Measurements from ENCODE around the gene AKR1B15. TPM values are rescaled to one million over a fixed set of nuclear protein-coding genes. Genes with fewer than 3 reads are reported as not detected.

Gene AKR1B15
- total and polyA plus RNA-seq, 5 donors = 0.07 TPM; not detected in 4

- WGBS = 75% methylated on average over 2 of the region's 2 CpGs
Observed at GRCh38 chr7:134616611-134617010, 67.7 kb downstream of the AKR1B15 start.

DNA sequence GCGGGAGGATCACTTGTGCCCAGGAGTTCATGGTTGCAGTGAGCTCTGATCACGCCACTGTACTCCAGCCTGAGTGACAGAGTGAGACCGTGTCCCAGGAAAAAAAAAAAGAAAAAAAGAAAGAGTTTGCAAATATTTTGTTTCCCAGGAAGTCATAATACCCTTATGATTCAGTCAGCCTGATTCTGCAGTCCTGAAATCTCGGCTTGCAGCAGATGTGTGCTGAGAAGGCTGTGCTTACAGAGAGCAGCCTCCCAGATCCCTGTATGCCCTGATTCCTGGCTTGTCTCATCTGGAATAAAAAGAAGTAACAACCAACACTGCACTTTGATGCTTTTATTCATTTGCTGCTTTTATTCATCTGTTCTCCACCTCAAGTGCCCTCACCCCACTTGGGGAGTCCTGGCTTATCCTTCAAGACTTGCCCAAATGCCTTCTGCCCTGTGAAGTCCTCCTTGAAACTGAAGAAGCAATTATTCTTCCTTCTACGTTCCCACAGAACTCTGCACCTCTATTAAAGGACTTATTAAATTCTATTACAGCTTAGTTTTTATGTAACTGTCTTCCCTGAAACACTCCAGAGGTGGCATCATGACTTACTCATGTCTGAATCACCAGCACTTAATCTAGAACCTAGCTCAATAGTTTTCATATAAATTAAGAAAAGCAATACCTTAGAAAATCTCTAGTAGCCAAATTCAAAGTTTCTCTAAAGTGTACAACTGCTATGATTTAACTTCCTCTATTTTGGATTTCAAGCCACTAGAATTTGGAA lies 70.0 kb downstream of the AKR1B15 start:
- no peaks in the 10 kb centered on the region for H3K9me3 ChIP-seq (ENCODE audit: control insufficient read depth, low read length)
- 55% methylated on average over 5 of the region's 5 CpGs for WGBS

More at GRCh38 chr7:134616611-134617010, 67.7 kb downstream of the AKR1B15 start:
- H3K27ac ChIP-seq (ENCODE audit: low read length) = no peak overlapping the region
- ATAC-seq = no peak
- H3K9me3 ChIP-seq (ENCODE audit: control insufficient read depth, low read length) = no peaks in the 10 kb centered on the region
- no peak for DNase-seq
- peaks cover 2% of the 10 kb centered on the region for H3K4me1 ChIP-seq (ENCODE audit: control insufficient read depth, insufficient read depth, low read length)
- H3K4me3 ChIP-seq (ENCODE audit: low read length) = no peak overlapping the region
- no peaks in the 10 kb centered on the region for H3K27me3 ChIP-seq (ENCODE audit: control insufficient read depth, insufficient read depth)
- intact Hi-C loops (cut with DNase I) = no loop called here

GRCh38 chr7:134619627-134620331 lies 70.9 kb downstream of the AKR1B15 start:
- H3K4me1 ChIP-seq (ENCODE audit: control insufficient read depth, insufficient read depth, low read length) = no peaks in the 10 kb centered on the region
- intact Hi-C loops (cut with DNase I) = no loop called here
- no peak overlapping the region for H3K4me3 ChIP-seq (ENCODE audit: low read length)
- WGBS = 46% methylated on average over 2 of the region's 2 CpGs
- DNase-seq (no peak), ATAC-seq (peak in 1 of 2 donors; percentile 40)
- H3K27me3 ChIP-seq (ENCODE audit: control insufficient read depth, insufficient read depth) = no peaks in the 10 kb centered on the region
- H3K9me3 ChIP-seq (ENCODE audit: control insufficient read depth, low read length) = no peaks in the 10 kb centered on the region
- H3K27ac ChIP-seq (ENCODE audit: low read length) = no peak overlapping the region

More for the DNA sequence above, 70.0 kb downstream of the AKR1B15 start:
- H3K27me3 ChIP-seq (ENCODE audit: control insufficient read depth, insufficient read depth) = no peaks in the 10 kb centered on the region
- intact Hi-C loops (cut with DNase I) = no loop called here
- ATAC-seq (no peak), DNase-seq (no peak)
- no peaks in the 10 kb centered on the region for H3K4me1 ChIP-seq (ENCODE audit: control insufficient read depth, insufficient read depth, low read length)
- no peak overlapping the region for H3K4me3 ChIP-seq (ENCODE audit: low read length)
- H3K27ac ChIP-seq (ENCODE audit: low read length) = no peak overlapping the region

DNA sequence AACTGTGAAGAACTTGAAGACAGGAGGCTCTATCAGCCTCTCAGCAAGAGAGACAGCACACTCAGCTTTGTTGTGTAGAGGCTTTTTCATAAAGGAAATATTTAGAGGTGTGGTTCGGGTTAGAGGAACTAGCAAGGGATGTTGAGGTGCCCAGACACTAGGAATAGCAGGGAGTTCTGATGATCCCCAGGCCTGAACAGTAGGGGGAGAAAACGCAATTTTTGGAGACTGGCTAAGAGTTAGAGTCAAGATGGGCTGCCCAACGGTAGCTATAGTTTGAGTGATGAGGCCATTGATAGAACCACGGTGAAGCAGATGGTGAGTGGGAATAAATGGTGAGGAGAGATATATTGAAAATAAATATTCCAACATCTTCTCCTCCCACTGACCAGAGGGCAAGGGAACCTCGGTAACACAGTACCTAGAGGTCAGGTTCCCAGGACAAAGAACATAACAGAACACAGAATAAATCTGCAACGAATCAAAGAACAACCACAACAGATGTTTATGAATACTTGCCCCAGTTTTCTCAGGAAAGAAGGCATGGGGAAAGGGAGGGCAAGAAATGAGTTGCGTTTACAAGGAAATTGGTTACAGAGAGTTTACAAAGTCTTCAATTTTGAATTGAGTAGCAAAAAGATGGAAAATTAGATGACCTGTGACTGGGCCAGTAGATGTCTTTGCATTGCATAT lies 73.5 kb downstream of the AKR1B15 start:
- 76% methylated on average over 7 of the region's 7 CpGs for WGBS
- H3K9me3 ChIP-seq (ENCODE audit: control insufficient read depth, low read length) = no peaks in the 10 kb centered on the region
- DNase-seq = no peak
- no peak overlapping the region for H3K4me3 ChIP-seq (ENCODE audit: low read length)
- intact Hi-C loops (cut with DNase I) = no loop called here
- no peaks in the 10 kb centered on the region for H3K27me3 ChIP-seq (ENCODE audit: control insufficient read depth, insufficient read depth)
- no peaks in the 10 kb centered on the region for H3K4me1 ChIP-seq (ENCODE audit: control insufficient read depth, insufficient read depth, low read length)
- no peak for ATAC-seq
- no peak overlapping the region for H3K27ac ChIP-seq (ENCODE audit: low read length)

- ATAC-seq (no peak), DNase-seq (no peak)
- intact Hi-C loops (cut with DNase I) = no loop called here
- H3K27me3 ChIP-seq (ENCODE audit: control insufficient read depth, insufficient read depth) = no peaks in the 10 kb centered on the region
- 77% methylated on average over 2 of the region's 2 CpGs for WGBS
- no peaks in the 10 kb centered on the region for H3K9me3 ChIP-seq (ENCODE audit: control insufficient read depth, low read length)
- H3K4me1 ChIP-seq (ENCODE audit: control insufficient read depth, insufficient read depth, low read length) = no peaks in the 10 kb centered on the region
- H3K4me3 ChIP-seq (ENCODE audit: low read length) = no peak overlapping the region
- H3K27ac ChIP-seq (ENCODE audit: low read length) = no peak overlapping the region
Observed at GRCh38 chr7:134623193-134623592, 74.3 kb downstream of the AKR1B15 start.

DNA sequence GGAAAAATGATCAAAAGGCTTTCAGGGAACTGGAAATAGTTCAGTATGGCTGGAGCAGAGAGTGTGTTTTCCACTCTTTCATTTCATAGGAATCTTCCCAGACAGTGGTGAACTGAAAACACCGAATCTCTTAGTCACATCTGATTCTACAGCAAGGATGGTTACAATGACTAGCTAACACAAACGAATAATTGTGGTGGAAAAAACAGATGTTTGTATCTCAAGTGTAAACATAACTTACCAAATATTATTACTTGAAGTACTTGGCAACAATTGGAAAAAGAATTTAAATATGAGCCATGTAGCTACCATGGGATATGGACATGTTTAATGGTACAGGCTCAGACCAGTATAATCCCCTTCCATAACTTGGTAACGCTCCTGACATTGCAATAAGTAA lies 76.6 kb downstream of the AKR1B15 start:
- no peak overlapping the region for H3K27ac ChIP-seq (ENCODE audit: low read length)
- no peaks in the 10 kb centered on the region for H3K27me3 ChIP-seq (ENCODE audit: control insufficient read depth, insufficient read depth)
- H3K4me3 ChIP-seq (ENCODE audit: low read length) = no peak overlapping the region
- no peak for ATAC-seq
- H3K9me3 ChIP-seq (ENCODE audit: control insufficient read depth, low read length) = no peaks in the 10 kb centered on the region
- intact Hi-C loops (cut with DNase I) = no loop called here
- H3K4me1 ChIP-seq (ENCODE audit: control insufficient read depth, insufficient read depth, low read length) = no peaks in the 10 kb centered on the region
- DNase-seq = no peak
- WGBS = 68% methylated on average over 3 of the region's 3 CpGs

- Histone ChIP-seq H3K27me3 (ENCODE audit: control insufficient read depth, insufficient read depth) (no peaks in the 10 kb centered on the region), H3K27ac (ENCODE audit: low read length) (no peak overlapping the region), H3K4me1 (ENCODE audit: control insufficient read depth, insufficient read depth, low read length) (no peaks in the 10 kb centered on the region), H3K4me3 (ENCODE audit: low read length) (no peak overlapping the region), H3K9me3 (ENCODE audit: control insufficient read depth, low read length) (no peaks in the 10 kb centered on the region)
- ATAC-seq (no peak), DNase-seq (no peak)
- intact Hi-C loops (cut with DNase I) = no loop called here
- 75% methylated on average over 2 of the region's 2 CpGs for WGBS
Observed at GRCh38 chr7:134627109-134627774, 78.3 kb downstream of the AKR1B15 start.

- no peak for ATAC-seq
- H3K27ac ChIP-seq (ENCODE audit: low read length) = no peak overlapping the region
- 0% methylated on average over 1 of the region's 1 CpG for whole genome bisulfite sequencing
- no peaks in the 10 kb centered on the region for H3K4me1 ChIP-seq (ENCODE audit: control insufficient read depth, insufficient read depth, low read length)
- H3K4me3 ChIP-seq (ENCODE audit: low read length) = no peak overlapping the region
- DNase-seq = no peak
- no peaks in the 10 kb centered on the region for H3K9me3 ChIP-seq (ENCODE audit: control insufficient read depth, low read length)
- H3K27me3 ChIP-seq (ENCODE audit: control insufficient read depth, insufficient read depth) = no peaks in the 10 kb centered on the region
- intact Hi-C loops (cut with DNase I) = no loop called here
Observed at GRCh38 chr7:134627775-134628153, 78.9 kb downstream of the AKR1B15 start.

DNA sequence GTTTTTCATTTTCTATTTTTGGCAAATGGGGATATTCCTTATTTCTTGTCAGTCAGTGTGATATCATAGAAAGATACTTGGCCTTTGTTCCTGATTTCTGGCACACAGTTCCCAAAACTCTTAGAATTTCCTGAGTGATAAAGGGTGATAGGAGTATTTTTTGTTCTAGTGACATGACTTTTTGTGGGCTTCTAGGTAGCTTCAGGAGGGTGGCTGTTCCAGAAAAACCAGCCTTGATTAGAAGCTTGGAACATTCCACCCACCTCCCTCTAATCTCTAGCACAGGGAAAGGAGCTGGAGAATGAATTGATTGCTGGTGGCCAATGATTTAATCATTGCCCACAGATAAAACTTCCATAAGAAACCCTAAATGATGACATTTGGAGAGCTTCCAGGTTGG lies 80.5 kb downstream of the AKR1B15 start:
- H3K4me3 ChIP-seq (ENCODE audit: low read length) = no peak overlapping the region
- intact Hi-C loops (cut with DNase I) = no loop called here
- no peaks in the 10 kb centered on the region for H3K4me1 ChIP-seq (ENCODE audit: control insufficient read depth, insufficient read depth, low read length)
- ATAC-seq (peak; percentile 59 to 90), DNase-seq (no peak)
- no peak overlapping the region for H3K27ac ChIP-seq (ENCODE audit: low read length)
- H3K27me3 ChIP-seq (ENCODE audit: control insufficient read depth, insufficient read depth) = no peaks in the 10 kb centered on the region
- H3K9me3 ChIP-seq (ENCODE audit: control insufficient read depth, low read length) = no peaks in the 10 kb centered on the region
